ACHN (cell line): ENCODE measurements around the gene MRFAP1.

Experiments used
- DNase-seq: peaks from one replicate; pipeline ENCODE4 v3.0.0-alpha.2; 2015
- in situ Hi-C: cut with HindIII; loops from 2 replicates; pipeline ENCODE4 v1.10.0; 2017; ENCODE audit warnings: low sequenced_read_pairs, low pct_ligation_motif_present, low pct_unique_long_range_greater_than_20kb

MRFAP1 gene

DNA sequence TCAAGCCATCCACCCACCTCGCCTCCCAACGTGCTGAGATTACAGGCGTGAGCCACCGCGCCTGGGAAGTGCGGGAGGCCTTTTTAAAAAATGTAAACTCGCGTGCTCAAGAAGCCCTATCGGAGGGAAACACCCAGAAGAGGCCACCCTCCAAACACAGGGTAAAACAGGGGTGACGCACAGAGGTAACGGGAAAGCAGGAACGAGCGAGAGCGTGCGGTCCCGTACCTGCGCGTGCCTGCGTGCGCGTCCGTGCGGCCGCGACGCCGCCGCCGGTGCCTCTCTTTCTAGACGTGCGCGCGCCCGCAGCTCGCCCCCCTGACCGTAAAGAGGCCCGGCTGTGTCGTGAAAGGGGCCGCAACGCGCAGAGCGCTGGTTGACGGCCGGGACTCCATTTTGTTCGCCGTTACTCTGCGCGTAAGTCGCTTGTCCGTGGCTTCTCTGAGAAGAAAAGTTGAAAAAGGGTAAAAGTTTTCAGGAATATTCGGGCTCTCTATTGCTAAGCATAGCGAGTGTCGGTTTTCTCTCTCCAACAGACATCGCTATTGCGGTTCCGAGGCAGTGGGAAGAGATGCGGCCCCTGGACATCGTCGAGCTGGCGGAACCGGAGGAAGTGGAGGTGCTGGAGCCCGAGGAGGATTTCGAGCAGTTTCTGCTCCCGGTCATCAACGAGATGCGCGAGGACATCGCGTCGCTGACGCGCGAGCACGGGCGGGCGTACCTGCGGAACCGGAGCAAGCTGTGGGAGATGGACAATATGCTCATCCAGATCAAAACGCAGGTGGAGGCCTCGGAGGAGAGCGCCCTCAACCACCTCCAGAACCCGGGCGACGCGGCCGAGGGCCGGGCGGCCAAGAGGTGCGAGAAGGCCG lies at the start of gene MRFAP1:
Gene MRFAP1 (plus strand): TSS at position 394 of the 872 bp plus-strand sequence. CDS start 178 bp downstream, at position 572.
- peak; percentile 91 for DNase-seq
- in situ Hi-C loops: no loop called here

DNA sequence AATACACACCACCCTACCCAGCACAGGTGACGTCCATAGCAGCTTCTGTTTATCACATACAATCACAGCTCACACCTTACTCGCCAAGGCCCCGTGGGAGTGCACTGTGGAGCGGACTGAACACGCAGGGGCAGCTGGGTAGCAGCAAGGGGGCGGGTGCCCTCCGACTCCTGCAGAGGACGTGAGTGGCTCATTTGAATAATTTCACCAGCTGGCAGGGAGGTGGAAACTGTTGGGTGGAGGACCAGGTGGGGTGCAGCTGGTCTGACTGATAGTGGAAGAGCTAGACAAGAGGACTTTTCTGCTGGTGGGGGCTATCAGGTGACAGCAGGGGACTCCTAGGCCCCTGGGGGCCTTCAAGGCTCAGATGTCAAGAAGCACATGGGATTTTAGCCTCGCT lies 49.2 kb upstream of the MRFAP1 start:
- in situ Hi-C loops: no loop called here
- DNase-seq: no peak

DNA sequence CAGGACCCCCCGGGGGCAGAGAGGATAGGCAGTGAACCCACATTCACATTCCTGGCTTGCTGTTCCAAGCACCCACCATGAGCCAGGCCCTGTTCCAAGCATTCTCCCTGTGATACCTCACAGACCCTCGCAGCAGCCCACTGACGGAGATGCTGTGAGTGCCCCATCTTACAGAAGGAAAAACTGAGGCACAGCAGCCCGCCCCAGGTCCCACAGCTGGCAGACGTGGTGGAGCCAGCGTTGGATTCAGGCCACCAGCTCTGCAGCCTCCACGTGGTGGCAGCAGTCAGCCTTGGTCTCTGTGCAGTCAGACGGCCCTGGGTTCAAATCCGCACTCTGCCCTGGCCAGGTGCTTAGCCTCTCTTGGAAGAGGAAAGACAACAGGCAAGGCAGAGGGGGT lies 48.7 kb upstream of the MRFAP1 start:
- in situ Hi-C loops: no loop called here
- DNase-seq: no peak

DNA sequence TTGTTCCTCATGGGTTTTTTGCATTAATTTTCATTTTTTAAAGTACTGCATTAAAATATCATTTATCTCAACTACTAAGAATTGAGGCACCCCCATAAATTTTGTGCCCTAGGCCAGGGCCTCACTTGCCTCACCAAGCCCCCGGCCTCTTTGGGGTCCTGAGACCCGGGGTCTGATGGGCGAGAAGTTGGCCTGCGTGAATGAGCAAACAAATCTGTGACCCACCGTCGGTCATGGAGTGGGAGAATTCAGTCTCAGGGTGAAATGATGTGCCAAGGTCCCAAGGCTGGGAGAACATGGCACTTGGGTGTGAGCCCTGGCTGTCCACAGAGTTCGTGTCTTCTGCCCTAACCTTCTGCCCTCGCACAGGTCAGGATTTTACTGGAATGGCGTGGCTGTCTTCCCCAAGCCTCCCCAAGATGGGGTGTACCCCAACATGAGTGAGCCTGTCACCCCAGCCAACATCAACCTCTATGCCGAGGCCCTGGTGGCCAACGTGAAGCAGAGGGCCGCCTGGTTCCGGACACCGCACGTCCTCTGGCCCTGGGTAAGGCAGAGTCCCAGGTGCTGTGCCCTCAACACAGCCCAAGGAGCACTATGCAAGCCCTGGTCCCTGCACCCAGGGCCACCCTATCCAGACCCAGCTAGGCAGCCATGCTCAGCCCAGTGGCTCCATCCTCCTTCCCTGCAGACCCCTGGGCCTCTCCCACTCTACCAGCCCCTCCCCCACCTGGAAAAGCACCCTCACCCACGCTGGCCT lies 47.5 kb upstream of the MRFAP1 start:
- in situ Hi-C loops: no loop called here
- no peak for DNase-seq

DNA sequence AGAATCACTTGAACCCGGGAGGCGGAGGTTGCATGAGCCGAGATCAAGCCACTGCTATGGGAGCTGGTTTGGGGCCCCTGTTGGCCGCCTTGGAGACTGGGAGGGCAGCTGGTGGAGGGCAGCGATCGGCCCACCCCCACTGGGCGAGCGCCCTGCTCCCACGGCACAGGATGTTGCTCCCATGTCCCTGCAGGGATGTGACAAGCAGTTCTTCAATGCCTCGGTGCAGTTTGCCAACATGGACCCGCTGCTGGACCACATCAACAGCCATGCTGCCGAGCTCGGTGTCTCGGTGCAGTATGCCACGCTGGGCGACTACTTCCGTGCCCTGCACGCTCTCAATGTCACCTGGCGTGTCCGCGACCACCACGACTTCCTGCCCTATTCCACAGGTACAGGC lies 46.1 kb upstream of the MRFAP1 start:
- in situ Hi-C loops: no loop called here
- DNase-seq: no peak

DNA sequence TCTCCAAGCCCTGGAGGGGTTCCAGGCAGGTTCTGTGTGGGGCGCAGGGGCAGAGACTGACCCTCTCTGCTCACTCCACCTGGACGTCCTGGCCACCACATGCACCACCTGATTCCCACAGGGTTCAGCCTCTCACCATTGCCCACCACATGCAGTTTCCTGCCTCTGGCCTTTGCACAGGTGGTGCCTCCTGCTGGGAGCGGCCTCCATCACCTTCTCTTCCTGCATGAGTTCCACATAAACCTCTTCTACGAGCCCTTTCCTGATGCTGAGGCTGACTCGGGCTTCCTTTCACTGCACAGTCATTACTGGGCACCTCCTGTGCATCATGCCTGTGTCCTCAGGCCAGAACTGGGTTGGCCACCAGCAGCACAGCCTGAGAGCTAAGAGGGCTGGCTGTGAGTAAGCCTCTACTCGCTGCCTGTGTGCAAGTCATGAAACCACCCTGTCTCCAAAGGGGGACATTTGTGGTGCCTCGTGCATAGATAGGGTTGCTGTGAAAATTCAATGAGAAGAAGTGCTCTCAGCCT lies 45.6 kb upstream of the MRFAP1 start:
- in situ Hi-C loops: no loop called here
- no peak for DNase-seq

DNA sequence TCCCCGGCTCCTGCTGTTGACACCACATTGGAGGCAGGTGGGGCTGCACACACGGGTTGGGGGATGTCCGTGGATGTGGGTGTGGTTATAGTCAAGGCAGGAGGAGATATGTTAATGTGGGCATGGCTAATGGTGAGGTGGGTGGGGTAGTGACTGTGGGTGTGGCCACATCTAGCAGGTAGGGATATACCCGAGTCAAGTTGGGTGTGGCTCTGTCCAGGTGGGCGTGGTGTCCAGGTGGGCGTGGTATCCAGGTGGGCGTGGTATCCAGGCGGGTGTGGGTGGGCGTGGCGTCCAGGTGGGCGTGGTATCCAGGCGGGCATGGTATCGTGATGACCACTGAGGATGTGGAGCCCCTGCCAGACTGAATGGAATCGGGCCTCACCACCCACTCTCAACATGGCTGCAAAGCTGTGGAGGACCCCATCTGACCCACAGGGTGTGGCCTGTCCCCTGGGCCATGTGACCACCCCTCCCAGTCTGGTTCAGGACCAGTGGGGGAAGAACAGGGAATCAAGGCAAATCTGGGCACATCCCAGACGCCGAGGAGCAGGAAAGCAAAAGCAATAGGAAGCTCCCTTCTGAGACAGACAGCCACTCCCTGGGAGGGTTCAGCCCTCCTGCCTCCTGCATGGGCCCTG lies 44.5 kb upstream of the MRFAP1 start:
- no peak for DNase-seq
- in situ Hi-C loops: no loop called here

DNA sequence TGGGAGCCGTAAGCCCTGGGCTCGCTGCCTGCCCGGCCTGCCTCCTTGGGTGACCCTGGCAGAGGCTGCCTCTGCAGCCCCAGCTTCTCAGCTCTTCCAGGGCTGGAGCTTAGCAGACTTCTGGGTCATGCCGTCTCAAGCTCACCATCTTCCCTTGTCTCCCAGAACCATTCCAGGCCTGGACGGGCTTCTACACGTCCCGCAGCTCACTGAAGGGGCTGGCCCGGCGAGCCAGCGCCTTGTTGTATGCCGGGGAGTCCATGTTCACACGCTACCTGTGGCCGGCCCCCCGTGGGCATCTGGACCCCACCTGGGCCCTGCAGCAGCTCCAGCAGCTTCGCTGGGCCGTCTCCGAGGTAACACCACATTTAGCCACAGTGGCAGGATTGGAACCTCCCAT lies 43.5 kb upstream of the MRFAP1 start:
- DNase-seq: no peak
- in situ Hi-C loops: no loop called here

DNA sequence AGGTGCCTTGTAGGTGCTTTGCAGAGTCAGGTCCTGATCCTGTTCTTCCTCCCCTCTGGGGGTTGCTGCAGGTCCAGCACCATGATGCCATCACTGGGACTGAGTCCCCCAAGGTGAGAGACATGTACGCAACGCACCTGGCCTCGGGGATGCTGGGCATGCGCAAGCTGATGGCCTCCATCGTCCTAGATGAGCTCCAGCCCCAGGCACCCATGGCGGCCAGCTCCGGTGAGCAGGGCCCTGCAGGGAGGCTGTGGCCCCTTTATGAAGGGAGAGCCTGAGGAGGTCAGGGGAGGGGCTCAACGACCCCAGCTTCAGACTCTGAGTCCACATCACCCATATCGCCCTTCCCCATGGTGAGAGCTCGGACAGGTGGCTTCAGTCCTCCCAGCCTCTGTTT lies 42.4 kb upstream of the MRFAP1 start:
- in situ Hi-C loops: no loop called here
- no peak for DNase-seq

DNA sequence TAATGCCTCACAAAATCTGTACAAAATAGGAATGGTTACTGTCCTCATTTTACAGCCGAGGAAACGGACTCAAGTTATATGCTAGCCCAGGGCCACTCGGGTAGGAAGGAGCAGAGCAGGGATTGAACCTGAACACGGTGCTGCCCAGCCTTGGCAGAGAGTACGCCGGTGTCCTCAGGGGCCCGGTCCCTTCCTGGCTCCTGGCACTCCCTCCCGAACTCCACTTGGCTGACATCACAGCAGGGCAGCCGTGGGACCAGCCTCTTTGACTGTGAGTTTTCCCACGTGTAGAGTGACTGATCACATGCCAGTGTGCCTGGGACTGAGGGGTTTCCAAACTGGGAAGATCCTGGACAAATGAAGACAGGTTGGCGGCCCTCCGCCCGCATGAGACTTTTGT lies 41.8 kb upstream of the MRFAP1 start:
- in situ Hi-C loops: no loop called here

DNA sequence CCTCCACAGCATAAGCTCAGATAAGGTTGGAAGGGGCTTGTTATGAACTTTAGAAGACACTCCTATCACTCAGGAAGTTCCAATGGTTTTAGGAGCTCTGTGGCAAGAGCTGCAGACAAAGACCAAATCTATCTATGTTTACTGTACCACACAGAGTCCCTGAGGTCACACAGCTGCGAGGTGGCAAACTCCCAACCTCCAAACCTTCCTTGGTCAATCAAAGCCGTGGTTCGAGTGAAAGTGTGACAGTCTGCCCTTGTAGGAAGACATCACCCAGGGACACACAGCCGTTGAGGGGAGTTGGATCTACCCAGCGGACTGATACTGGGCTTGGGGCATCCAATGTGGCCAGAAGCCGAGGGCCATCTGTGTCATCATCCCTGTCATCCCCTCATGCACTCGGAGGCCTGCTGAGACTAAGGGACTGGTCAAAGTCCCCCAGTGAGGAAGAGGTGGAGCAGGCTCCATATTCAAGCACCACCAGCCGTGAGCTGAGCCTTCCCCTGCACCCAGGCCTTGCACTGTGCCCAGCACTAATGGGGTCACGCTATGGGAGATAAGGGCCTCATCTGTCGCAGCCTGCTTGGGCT lies 38.7 kb upstream of the MRFAP1 start:
- in situ Hi-C loops: no loop called here
- DNase-seq: no peak

More for the DNA sequence above, 41.8 kb upstream of the MRFAP1 start:
- DNase-seq: no peak

DNA sequence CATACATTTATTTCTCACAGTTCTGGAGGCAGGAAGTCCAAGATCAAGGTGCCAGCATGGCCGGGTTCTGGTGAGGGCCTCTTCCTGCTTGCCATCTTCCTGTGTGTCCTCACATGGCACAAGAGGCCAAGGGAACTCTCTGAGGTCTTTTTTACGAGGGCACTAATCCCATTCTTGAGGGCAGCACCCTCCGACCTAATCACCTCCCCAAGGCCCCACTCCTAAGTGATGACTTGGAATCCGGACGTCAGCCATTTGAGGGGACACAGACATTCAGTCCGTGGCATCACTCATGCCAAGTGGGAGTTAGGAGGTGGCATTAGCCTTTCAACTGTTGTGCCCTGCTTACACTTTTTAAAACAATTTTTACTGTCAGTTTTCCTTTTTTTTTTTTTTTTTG lies 38.2 kb upstream of the MRFAP1 start:
- in situ Hi-C loops: no loop called here
- no peak for DNase-seq

DNA sequence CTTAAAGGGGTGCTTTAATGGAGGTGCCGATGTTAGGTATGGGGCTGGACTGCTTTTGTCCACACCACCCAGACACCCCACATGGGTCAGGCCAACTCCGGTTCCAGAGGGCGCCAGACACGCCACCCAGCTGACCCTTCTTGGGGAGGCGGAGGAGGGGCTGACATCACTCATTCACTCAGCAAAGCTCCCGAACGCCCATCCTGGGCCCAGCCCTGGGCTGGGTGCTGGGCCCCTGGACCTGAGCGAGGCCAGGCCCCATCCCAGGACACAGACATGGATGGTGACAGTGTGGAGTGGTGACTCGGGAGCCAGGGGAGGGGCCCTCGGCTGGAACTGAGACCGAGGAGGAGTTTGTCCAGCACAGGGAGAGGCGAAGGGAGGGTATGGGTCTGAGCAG lies 37.4 kb upstream of the MRFAP1 start:
- DNase-seq: no peak
- in situ Hi-C loops: no loop called here

DNA sequence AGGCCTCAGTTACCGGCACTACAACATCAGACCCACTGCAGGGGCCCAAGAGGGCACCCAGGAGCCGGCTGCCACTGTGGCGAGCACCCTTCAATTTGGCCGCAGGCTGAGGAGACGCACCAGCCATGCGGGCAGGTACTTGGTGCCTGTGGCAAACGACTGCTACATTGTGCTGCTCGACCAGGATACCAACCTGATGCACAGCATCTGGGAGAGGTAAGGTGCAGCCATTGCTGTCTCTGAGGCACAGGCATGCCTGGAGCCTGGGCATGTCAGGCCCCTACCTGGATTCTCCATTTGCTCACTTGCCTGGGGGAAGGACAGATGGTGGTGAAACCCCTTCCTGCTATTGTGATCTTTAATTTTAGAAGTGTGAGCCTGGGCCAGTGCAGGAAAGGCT lies 35.4 kb upstream of the MRFAP1 start:
- no peak for DNase-seq
- in situ Hi-C loops: no loop called here

DNA sequence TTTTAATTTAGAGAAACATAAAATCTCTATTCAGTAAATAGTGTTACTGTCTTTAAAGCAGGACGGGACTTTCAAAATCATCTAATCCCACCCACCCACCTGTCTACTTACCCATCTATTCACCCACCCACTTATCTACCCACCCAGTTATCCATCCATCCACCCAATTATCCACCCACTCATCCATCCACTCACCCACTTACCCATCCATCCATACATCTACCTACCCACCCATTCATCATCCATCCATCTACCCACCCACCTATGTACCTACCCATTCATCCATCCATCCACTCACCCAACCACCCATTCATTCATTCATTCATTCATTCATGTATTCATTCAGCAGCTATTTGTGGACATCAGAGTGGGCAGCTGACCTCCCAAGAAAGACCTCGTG lies 34.9 kb upstream of the MRFAP1 start:
- in situ Hi-C loops: no loop called here
- DNase-seq: no peak

DNA sequence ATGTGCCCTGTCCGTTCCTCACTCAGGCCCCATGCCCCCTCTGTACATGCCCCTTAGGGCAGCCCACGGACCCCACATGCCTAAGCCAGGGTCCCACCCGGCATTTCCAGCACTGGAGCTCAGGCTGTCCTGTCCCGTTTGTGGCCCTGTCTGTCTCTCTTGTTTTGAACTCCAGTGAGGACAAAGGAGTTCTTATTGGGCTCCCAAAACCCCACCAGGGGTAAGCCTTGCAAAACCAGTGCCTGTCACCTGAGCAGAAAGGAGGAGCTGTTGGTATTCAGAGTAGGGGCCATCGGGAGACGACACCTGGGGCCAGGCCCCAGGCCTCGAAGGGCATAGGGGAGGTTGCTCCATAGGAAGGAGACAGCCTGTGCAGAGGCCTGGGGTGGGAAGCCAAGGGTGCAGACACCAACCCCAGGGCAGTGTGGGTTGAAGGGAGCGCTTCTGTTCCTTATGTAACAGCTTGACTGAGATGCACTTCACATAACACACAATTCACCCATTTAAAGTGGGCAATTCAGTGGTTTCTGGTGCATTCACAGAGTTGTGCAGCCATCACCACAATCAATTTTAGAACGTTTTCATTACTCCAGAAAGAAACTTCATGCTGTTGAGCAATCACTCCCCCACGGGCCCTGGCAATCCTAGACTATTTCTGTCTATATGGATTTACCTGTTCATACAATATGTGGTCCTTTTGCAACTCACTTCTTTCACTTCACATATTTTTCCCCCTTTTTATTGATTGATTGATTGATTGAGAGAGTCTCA lies 33.8 kb upstream of the MRFAP1 start:
- DNase-seq: no peak

DNA sequence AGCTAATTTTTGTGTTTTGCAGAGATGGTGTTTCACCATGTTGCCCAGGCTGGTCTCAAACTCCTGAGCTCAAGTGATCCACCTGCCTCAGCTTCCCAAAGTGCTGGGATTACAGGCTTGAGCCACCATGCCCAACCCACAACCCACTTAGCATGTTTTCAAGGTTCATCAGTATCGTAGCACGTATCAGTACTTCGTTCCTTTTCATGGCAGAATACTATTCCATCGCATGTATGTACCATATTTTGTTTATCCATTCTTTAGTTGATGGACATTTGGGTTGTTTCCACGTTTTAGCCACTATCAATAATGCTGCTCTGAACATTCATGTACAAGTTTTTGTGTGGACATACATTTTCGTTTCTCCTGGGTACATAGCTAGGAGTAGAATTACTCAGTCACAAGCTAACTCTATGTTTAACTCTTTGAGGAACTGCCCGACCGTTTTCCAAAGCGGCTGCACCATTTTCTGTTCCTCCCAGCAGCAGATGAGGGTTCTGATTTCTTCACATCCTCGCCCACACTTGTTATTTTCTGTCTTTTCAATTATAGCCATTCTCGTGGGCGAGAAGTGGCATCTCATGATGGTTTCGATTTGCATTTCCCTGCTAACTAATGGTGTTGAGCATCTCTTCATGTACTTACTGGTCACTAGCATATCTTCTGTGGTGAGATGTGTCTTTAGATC lies 33.0 kb upstream of the MRFAP1 start:
- in situ Hi-C loops: no loop called here

More for the DNA sequence above, 33.8 kb upstream of the MRFAP1 start:
- in situ Hi-C loops: no loop called here

More for the DNA sequence above, 33.0 kb upstream of the MRFAP1 start:
- no peak for DNase-seq
